ENCODE data around the gene FIGN. TPM values are rescaled to one million over a fixed set of nuclear protein-coding genes. Genes with fewer than 3 reads are reported as not detected.

FIGN gene
- total RNA-seq, 1 donor: 2.5 TPM

DNA sequence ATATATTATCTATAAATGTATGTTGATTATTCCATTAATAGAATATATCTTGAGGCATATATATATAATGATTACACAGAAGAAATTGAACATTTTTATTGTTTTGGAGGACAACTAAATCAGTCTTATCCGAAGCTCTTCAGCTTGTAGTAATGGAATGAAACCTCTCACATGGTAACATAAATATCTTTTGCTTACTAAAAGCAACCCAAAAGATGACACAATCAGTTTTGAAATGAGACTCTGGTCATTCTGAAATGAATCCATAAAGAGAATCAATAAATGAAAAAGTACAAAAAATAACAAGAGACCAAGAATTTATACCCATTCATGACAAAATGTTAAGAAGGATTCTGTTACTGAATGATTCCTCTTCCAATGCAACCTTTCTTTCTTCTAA lies 110.2 kb downstream of the FIGN start:
- H2AFZ ChIP-seq (ENCODE audit: low read length): no peak overlapping the region
- H3K79me2 ChIP-seq (ENCODE audit: insufficient read depth, low read length): no peaks in the 10 kb centered on the region
- H3K4me3 ChIP-seq (ENCODE audit: insufficient read depth, low read length): no peak overlapping the region
- no peaks in the 10 kb centered on the region for H3K9me3 ChIP-seq (ENCODE audit: low read depth, low read length)
- H3K27me3 ChIP-seq (ENCODE audit: insufficient read depth, low read length): no peaks in the 10 kb centered on the region
- H3K4me2 ChIP-seq (ENCODE audit: insufficient read depth, low read length): no peak overlapping the region
- H3K27ac ChIP-seq (ENCODE audit: low read depth, low read length): no peak overlapping the region
- TF ChIP-seq, protein P1, sequence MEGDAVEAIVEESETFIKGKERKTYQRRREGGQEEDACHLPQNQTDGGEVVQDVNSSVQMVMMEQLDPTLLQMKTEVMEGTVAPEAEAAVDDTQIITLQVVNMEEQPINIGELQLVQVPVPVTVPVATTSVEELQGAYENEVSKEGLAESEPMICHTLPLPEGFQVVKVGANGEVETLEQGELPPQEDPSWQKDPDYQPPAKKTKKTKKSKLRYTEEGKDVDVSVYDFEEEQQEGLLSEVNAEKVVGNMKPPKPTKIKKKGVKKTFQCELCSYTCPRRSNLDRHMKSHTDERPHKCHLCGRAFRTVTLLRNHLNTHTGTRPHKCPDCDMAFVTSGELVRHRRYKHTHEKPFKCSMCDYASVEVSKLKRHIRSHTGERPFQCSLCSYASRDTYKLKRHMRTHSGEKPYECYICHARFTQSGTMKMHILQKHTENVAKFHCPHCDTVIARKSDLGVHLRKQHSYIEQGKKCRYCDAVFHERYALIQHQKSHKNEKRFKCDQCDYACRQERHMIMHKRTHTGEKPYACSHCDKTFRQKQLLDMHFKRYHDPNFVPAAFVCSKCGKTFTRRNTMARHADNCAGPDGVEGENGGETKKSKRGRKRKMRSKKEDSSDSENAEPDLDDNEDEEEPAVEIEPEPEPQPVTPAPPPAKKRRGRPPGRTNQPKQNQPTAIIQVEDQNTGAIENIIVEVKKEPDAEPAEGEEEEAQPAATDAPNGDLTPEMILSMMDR (IDR thresholded peaks at IDR 0.05; ENCODE audit: extremely low read depth, low read depth, low read length): no peak
- H4K20me1 ChIP-seq (ENCODE audit: insufficient read depth, low read length): no peaks in the 10 kb centered on the region
- H3K36me3 ChIP-seq (ENCODE audit: insufficient read depth, low read length): no peaks in the 10 kb centered on the region
- DNase-seq (ENCODE audit: insufficient read length, low spot score, missing footprints): no peak
- no peaks in the 10 kb centered on the region for H3K4me1 ChIP-seq (ENCODE audit: insufficient read depth, low read length)

DNA sequence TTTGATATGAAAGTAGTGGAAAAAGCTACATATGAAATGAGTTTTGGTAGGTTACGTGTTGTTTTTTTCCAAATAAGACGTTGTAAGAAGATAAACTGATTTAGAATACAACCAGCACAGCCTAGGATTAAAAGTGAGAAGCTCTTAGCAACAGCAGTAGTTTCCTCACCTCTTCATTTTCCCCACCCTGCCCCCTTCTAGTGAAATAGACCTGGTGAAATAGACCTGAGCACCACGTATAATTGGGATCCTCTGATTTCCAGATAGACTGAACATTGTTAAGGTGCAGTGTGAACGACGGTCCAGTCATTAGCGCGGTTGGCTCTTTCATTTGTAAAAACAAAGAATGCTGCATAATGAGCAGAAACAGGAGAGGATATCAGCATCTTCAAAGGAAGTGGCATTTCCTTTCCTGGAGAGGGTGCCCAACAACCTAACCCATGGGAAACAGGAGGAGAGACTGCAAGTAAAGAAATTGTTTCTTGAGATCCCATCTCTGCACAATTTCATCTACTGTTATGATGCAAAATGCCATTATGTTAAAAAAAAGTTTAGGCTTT lies 114.3 kb downstream of the FIGN start:
- no peaks in the 10 kb centered on the region for H3K4me1 ChIP-seq (ENCODE audit: insufficient read depth, low read length)
- DNase-seq (ENCODE audit: insufficient read length, low spot score, missing footprints): no peak
- H3K27me3 ChIP-seq (ENCODE audit: insufficient read depth, low read length): no peaks in the 10 kb centered on the region
- H3K27ac ChIP-seq (ENCODE audit: low read depth, low read length): no peak overlapping the region
- H2AFZ ChIP-seq (ENCODE audit: low read length): no peak overlapping the region
- TF ChIP-seq, protein P1 (IDR thresholded peaks at IDR 0.05; ENCODE audit: extremely low read depth, low read depth, low read length): no peak
- H3K4me3 ChIP-seq (ENCODE audit: insufficient read depth, low read length): no peak overlapping the region
- H3K36me3 ChIP-seq (ENCODE audit: insufficient read depth, low read length): no peaks in the 10 kb centered on the region
- H3K79me2 ChIP-seq (ENCODE audit: insufficient read depth, low read length): no peaks in the 10 kb centered on the region
- no peak overlapping the region for H3K4me2 ChIP-seq (ENCODE audit: insufficient read depth, low read length)
- no peaks in the 10 kb centered on the region for H4K20me1 ChIP-seq (ENCODE audit: insufficient read depth, low read length)
- H3K9me3 ChIP-seq (ENCODE audit: low read depth, low read length): no peaks in the 10 kb centered on the region

DNA sequence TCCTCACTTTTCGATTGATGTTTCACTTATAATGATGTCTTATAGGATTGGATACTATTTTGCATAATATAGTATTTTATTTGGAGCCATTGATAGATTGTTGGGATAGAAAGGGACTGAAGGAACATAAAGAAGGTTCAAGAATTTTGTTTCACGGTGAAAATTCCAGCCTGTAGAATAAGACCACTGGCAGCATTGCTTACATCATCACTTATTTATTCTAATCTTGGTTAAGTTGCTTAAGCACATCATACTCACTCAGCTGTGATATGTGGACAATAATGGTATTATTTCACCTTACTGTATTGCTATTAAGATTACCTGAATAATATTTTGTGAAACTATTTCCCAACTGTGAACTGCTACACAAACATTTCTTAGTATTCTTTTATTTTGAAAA lies 118.3 kb downstream of the FIGN start:
- no peaks in the 10 kb centered on the region for H4K20me1 ChIP-seq (ENCODE audit: insufficient read depth, low read length)

DNA sequence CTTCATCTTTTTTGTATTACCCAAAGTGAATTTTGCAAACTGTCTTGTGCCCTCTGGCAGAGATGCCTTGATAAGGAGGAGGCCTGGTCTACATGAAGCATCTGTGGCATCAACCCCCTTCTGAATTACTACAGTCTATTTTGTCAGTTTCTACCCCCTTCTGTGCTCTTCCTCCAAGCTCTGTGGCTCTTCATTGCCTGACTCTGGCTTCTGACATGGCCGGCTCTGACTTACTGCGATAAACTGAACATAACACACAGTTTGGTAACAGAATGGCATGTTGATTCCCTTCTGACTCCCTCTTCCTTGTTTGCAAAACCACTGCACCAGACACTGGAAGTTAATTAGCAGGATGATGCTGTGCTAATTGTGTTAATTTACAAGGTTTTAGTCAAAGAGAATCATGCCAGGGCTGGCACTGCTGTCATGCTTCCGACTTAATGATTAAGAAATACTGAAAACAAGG lies 122.5 kb downstream of the FIGN start:
- no peaks in the 10 kb centered on the region for H3K79me2 ChIP-seq (ENCODE audit: insufficient read depth, low read length)
- H3K36me3 ChIP-seq (ENCODE audit: insufficient read depth, low read length): peaks cover 3% of the 10 kb centered on the region
- TF ChIP-seq, protein P1 (IDR thresholded peaks at IDR 0.05; ENCODE audit: extremely low read depth, low read depth, low read length): no peak
- no peaks in the 10 kb centered on the region for H3K4me1 ChIP-seq (ENCODE audit: insufficient read depth, low read length)
- H3K27me3 ChIP-seq (ENCODE audit: insufficient read depth, low read length): no peaks in the 10 kb centered on the region
- H3K4me2 ChIP-seq (ENCODE audit: insufficient read depth, low read length): no peak overlapping the region
- H3K9me3 ChIP-seq (ENCODE audit: low read depth, low read length): no peaks in the 10 kb centered on the region
- no peaks in the 10 kb centered on the region for H4K20me1 ChIP-seq (ENCODE audit: insufficient read depth, low read length)
- H3K4me3 ChIP-seq (ENCODE audit: insufficient read depth, low read length): no peak overlapping the region
- DNase-seq (ENCODE audit: insufficient read length, low spot score, missing footprints): no peak
- no peak overlapping the region for H3K27ac ChIP-seq (ENCODE audit: low read depth, low read length)
- no peak overlapping the region for H2AFZ ChIP-seq (ENCODE audit: low read length)

More for the DNA sequence above, 118.3 kb downstream of the FIGN start:
- no peaks in the 10 kb centered on the region for H3K4me1 ChIP-seq (ENCODE audit: insufficient read depth, low read length)
- no peak overlapping the region for H2AFZ ChIP-seq (ENCODE audit: low read length)
- no peaks in the 10 kb centered on the region for H3K36me3 ChIP-seq (ENCODE audit: insufficient read depth, low read length)
- H3K4me2 ChIP-seq (ENCODE audit: insufficient read depth, low read length): no peak overlapping the region
- no peaks in the 10 kb centered on the region for H3K79me2 ChIP-seq (ENCODE audit: insufficient read depth, low read length)
- no peaks in the 10 kb centered on the region for H3K9me3 ChIP-seq (ENCODE audit: low read depth, low read length)
- no peak overlapping the region for H3K4me3 ChIP-seq (ENCODE audit: insufficient read depth, low read length)
- H3K27me3 ChIP-seq (ENCODE audit: insufficient read depth, low read length): no peaks in the 10 kb centered on the region
- H3K27ac ChIP-seq (ENCODE audit: low read depth, low read length): no peak overlapping the region
- TF ChIP-seq, protein P1 (IDR thresholded peaks at IDR 0.05; ENCODE audit: extremely low read depth, low read depth, low read length): no peak
- DNase-seq (ENCODE audit: insufficient read length, low spot score, missing footprints): no peak
